PFSK-1 (cell line): ENCODE data around the gene ALS2.

Source experiments
- FOXP2 ChIP-seq: optimal IDR thresholded peaks from 2 replicates; pipeline ENCODE3; 2011; ENCODE audit warnings: borderline replicate concordance, control low read depth, inconsistent platforms; ENCODE audit not compliant: insufficient read depth; ENCODE audit errors: extremely low read length, extremely low read depth
- POLR2AphosphoS5 ChIP-seq: IDR thresholded peaks from 2 replicates; pipeline ENCODE4 v1.6.1; 2012; ENCODE audit warnings: low read depth, mild to moderate bottlenecking, control low read depth, low read length, moderate library complexity
- SIN3A ChIP-seq: IDR thresholded peaks from 2 replicates; pipeline ENCODE4 v1.6.1; 2012; ENCODE audit warnings: mild to moderate bottlenecking, low read length, moderate library complexity, borderline replicate concordance; ENCODE audit not compliant: insufficient read depth
- TAF1 ChIP-seq: IDR thresholded peaks from 2 replicates; pipeline ENCODE4 v1.6.1; 2012; ENCODE audit warnings: low read length, control low read depth, borderline replicate concordance; ENCODE audit not compliant: insufficient read depth
- TF ChIP-seq, protein P1 (sequence below), 2 experiments: IDR thresholded peaks; 2 replicates each; pipeline versions ENCODE4 v1.6.1 to v1.8.0; 2011 to 2012; ENCODE audit warnings: low read depth in 2 of 2, low read length in 2 of 2, control low read depth in 1 of 2, inconsistent platforms in 1 of 2, mild to moderate bottlenecking in 1 of 2, moderate library complexity in 1 of 2; ENCODE audit not compliant: insufficient read depth in 1 of 2

ALS2 gene

DNA sequence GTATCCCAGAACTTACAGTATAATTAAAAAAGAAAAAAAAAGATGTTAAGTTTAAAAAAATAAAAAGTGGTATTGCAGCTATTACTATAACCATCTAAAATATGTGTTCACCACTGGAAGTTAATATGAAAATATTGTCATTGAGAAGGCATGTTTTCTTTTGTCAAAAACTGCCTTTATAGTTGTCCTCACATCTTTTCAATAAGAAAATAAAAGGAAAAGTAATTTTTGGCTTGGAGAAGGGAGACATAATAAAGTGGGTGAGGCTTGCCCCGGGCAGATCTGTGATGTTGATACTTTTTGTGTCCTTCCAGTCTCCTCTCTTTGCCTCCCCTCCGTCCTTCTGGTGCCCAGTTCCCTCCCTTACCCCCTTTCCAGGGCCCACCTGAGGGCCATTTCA is 107.2 kb downstream of the ALS2 start:
- TF ChIP-seq, protein P1, sequence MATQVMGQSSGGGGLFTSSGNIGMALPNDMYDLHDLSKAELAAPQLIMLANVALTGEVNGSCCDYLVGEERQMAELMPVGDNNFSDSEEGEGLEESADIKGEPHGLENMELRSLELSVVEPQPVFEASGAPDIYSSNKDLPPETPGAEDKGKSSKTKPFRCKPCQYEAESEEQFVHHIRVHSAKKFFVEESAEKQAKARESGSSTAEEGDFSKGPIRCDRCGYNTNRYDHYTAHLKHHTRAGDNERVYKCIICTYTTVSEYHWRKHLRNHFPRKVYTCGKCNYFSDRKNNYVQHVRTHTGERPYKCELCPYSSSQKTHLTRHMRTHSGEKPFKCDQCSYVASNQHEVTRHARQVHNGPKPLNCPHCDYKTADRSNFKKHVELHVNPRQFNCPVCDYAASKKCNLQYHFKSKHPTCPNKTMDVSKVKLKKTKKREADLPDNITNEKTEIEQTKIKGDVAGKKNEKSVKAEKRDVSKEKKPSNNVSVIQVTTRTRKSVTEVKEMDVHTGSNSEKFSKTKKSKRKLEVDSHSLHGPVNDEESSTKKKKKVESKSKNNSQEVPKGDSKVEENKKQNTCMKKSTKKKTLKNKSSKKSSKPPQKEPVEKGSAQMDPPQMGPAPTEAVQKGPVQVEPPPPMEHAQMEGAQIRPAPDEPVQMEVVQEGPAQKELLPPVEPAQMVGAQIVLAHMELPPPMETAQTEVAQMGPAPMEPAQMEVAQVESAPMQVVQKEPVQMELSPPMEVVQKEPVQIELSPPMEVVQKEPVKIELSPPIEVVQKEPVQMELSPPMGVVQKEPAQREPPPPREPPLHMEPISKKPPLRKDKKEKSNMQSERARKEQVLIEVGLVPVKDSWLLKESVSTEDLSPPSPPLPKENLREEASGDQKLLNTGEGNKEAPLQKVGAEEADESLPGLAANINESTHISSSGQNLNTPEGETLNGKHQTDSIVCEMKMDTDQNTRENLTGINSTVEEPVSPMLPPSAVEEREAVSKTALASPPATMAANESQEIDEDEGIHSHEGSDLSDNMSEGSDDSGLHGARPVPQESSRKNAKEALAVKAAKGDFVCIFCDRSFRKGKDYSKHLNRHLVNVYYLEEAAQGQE (IDR thresholded peaks at IDR 0.05; ENCODE audit: insufficient read depth in 1 of 2, low read depth in 2 of 2, low read length in 2 of 2), result no peak
- TF ChIP-seq TAF1 (no peak), SIN3A (no peak), FOXP2 (no peak), POLR2AphosphoS5 (no peak)

DNA sequence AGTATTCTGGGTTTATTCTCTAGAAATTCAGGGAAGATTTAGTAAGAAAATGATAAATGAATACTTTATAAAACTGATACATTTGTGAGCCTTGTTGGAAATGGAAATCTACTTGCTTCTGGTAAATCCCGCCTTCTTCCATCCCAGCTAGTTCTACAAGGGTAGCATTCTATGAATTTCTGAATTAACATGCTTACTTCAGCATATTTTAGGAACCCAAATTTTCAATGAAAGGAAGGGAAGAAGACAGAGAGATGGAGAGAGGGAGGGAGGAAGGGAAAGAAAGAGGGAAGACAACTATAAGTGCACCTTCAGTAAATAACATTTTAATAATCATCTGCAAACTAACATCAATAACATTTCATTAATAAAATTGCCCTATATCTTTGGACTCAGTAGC is 110.9 kb downstream of the ALS2 start:
- TF ChIP-seq FOXP2, result no peak
- TF ChIP-seq SIN3A, result no peak
- TF ChIP-seq TAF1, result no peak
- TF ChIP-seq, protein P1 (IDR thresholded peaks at IDR 0.05; ENCODE audit: insufficient read depth in 1 of 2, low read depth in 2 of 2, low read length in 2 of 2), result no peak
- no peak for TF ChIP-seq POLR2AphosphoS5

DNA sequence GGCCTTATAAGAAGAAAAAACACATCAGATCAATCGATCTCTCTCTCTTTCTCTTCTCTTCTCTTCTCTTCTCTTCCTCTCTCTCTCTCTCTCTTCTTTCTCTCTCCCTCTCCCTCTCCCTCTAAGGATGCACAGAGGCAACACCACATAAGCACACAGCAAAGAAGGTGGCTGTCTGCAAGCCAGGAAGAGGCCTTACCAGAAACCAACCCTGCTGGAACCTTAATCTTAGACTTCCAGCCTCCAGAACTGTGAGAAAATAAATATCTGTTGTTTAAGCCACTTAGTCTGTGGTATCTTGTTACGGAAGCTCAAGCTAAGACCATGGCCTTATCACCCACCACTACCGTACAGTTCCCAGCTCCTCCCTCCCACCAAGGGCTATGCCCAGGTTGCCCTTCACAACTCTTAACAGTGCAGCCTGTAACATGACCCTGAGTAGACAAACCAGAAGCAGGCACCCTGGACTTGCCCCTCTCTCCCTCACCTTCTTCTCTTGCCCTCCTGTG is 112.3 kb downstream of the ALS2 start:
- TF ChIP-seq SIN3A (no peak), FOXP2 (no peak), TAF1 (no peak), POLR2AphosphoS5 (no peak)
- TF ChIP-seq, protein P1 (IDR thresholded peaks at IDR 0.05; ENCODE audit: insufficient read depth in 1 of 2, low read depth in 2 of 2, low read length in 2 of 2), result no peak

DNA sequence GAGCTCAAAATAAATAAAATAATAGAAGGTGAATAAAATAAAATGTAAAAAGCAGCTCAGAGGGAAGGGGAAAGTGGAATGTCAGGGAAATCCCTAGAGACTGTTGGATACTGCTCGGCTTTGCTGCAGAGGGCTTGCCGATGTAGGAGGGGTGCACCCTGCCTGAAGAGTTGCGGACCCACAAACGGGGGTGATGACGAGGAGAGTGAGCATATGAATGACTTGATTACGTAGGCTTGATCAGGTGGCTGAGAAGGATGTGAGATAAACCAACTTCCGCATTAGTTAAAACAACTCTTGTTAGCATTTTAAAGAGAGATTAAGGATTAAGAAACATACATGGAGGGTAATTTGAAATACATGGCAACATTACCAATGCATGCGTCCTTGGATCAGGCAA is 116.4 kb downstream of the ALS2 start:
- TF ChIP-seq, protein P1 (IDR thresholded peaks at IDR 0.05; ENCODE audit: insufficient read depth in 1 of 2, low read depth in 2 of 2, low read length in 2 of 2), result no peak
- TF ChIP-seq FOXP2 (no peak), POLR2AphosphoS5 (no peak), SIN3A (no peak), TAF1 (no peak)

DNA sequence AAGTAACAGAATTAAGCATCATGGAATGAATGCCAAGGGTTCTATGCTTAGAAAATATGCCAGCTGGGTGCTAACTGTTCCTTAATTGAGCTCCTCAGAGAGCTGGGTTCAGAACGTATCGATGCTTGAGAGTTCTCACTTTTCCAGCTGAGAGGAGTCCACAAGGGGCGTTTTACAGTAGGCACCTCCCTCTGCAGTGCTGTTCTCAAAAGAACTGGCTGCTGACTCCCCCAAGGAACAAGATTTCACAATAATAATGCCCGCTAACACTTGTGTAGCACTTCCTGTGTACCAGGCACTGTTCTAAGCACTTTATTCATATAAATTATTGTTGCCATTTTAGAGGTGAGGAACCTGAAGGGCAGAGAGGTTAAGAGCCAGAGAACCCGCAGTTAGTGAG is 119.4 kb downstream of the ALS2 start:
- TF ChIP-seq SIN3A (no peak), POLR2AphosphoS5 (no peak), TAF1 (no peak), FOXP2 (no peak)
- TF ChIP-seq, protein P1 (IDR thresholded peaks at IDR 0.05; ENCODE audit: insufficient read depth in 1 of 2, low read depth in 2 of 2, low read length in 2 of 2), result no peak
